Inferior parietal cortex (tissue), 1 donor: ENCODE data around the gene BRMS1.
"Not testable (repeated sequence)": the region's sequence is repeated elsewhere in the genome, so short reads cannot be mapped to it uniquely, and the experiment has no call there.

Experiments
- DNase-seq: peaks from one replicate; pipeline ENCODE4 v3.0.0-alpha.2; 2016; ENCODE audit errors: extremely low spot score

Gene BRMS1

GRCh38 chr11:66363187-66363601 is 18.3 kb upstream of the BRMS1 start:
- DNase-seq = no peak

- no peak for DNase-seq
These were observed 17.7 kb upstream of the BRMS1 start for GRCh38 chr11:66362481-66363147.

DNA sequence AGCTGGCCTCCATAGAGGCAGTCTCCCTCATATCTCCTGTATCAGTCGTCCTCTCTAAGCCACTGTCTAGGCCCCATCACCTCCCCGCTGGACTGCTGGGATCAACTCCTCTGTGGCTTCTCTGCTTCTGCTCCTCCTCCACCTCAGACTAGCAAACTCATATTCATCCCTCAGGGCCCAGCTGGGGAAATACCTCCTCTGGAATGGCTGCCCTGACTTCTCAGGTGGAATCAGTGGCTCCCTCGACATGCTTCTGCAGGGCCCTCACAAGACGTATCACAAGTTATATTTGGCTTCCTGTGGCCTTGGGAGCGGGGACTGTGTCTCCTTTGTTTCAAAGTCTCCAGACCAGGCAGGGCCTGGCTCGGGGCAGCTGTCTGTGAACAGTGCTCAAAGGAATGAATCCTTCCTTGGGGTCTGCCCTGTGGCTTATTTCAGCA is 16.6 kb upstream of the BRMS1 start:
- DNase-seq = no peak

DNA sequence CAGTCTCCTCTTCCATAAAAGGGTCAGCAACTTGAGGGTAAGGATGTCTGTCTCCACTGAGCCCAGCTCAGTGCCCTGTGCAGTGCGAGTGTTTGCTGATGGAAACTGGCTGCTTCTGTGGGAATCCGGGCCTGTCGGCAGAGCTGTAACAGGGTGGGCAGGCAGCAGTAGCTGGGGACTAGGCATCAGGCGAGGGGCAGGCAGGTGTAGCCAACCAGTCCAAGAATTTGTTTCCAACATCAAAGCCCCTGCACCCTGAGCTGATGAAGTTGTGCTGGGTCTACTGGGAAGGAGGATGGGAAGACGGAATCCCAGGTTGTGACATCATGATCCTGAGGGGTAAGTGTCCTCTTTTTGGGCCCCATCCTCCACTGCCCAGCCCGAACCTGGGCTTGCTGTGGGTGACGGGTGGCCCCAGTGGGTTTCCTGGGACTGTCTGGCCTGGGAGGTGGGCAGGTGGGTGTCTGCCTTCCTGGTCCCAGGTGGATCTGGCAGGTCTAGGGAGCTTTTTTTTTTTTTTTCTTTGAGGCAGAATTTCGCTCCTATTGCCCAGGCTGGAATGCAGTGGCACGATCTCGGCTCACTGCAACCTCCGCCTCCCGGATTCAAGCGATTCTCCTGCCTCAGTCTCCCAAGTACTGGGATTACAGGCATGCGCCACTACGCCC is 15.6 kb upstream of the BRMS1 start:
- DNase-seq = no peak

DNA sequence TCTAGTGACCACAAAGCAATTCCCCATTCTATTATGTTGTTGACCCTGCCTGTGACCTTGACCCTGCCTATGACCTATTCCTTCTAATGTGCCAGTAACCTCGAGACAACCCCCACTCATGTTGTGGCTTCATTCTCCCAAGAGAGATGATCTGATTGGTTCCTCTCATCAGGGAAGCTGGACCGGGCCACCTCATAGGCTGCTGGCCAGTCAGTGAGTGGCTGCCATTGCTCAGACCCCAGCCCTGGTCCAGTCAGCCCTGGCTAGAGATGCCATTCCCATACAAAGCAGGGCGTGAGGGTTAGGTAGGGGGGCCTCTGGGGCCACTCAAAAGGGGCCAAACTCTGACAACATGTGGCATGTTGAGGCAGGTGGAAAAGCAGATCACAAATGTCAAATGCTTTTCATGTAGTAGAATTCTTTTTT is 14.8 kb upstream of the BRMS1 start:
- DNase-seq = no peak

- not testable (repeated sequence) for DNase-seq
These were observed 5.8 kb upstream of the BRMS1 start for GRCh38 chr11:66350560-66351235.

DNA sequence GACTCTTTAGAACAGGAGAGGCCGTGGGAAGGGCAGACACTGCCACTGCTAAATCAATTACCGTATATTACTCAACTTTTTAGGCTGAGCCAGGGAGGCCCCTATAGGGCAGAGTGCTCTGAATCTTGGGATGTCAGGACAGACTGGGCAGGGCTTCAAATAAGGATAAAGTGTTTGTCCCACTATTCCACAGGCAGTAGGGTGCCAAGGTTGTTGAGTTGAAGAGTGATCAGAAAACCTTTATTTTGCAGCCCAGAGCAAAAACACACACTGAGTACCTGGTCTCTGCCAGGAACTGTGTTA is 4.1 kb upstream of the BRMS1 start:
- no peak for DNase-seq

DNA sequence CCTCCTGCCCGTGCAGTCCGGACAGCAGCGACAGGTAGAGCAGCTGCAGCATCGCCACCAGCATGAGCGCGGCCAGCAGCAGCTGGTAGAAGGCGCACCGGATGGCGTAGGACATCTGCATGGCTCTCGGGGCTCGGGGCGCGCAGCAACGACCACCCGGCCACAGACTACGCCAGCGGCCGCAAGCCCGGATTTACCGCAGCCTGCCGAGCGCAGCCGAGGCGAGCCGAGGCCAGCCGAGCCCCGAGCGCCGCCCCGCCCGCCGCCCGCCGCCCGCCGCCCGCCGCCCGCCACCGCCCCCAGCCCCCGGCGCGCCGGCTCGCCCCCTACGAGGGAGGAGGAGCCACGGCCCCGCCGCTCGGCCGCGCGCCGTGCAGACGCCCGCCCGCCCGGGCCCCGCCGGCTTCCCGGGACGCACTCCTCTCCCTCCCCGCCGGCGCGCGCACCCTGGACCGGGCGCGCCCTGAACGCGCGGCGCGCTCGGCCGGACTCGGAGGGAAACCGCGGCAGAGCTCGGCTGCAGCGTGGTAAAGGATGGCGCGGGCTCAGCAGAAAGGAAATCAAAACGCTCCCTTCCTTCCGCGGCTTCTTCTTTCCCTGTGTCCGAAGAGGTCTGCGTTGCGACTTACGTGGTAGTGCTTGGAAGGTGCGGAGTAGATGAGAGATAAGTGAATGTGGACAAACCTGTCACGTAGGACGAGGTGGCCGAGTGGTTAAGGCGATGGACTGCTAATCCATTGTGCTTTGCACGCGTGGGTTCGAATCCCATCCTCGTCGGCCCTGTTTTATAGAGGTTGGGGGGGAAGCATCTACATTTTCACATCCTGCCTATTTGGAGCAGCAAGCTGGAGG is 2.7 kb upstream of the BRMS1 start, which contains the start of gene B4GAT1:
TSS of gene B4GAT1 (minus strand) at position 205 of the 852 bp plus-strand sequence. CDS start at position 121, 84 bp downstream.
- DNase-seq = peak; percentile 94

- DNase-seq = no peak
These were observed 1.8 kb upstream of the BRMS1 start for GRCh38 chr11:66346476-66347424.

DNA sequence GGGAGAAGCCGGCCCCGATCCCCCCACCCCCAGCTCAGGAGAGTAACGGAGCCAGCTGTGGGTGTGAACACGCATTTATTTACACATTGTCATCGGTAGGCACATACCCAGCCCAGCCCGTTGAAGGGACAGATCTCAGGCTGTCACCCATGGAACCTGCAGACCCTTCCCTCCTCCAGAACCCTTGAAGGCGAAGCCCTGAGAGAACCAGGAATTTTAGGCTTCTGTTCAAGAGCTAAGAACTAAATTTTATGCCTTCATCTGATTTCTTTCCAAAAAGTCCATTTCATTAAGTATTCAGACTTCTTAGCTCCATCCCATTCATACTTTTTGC is 379 bp upstream of the BRMS1 start:
- no peak for DNase-seq

DNA sequence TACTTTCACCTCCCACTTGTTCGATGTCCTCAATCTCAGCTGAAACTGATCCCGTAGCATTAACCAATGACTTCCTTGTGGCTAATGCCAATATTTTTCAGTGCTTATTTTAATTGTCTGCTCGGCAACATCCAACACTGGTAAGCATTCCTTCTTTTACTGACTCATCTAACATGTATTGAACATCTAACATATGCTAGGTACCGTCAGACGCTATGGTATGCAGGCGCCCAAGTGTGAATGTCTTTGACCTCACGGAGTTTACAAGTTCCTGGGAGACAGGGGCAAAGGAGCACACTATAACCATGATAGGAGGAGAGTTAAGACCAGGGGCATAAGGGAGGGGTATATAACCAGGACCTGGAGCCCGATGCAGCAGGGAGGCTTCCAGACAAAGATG is 1.7 kb downstream of the BRMS1 start:
- no peak for DNase-seq

DNA sequence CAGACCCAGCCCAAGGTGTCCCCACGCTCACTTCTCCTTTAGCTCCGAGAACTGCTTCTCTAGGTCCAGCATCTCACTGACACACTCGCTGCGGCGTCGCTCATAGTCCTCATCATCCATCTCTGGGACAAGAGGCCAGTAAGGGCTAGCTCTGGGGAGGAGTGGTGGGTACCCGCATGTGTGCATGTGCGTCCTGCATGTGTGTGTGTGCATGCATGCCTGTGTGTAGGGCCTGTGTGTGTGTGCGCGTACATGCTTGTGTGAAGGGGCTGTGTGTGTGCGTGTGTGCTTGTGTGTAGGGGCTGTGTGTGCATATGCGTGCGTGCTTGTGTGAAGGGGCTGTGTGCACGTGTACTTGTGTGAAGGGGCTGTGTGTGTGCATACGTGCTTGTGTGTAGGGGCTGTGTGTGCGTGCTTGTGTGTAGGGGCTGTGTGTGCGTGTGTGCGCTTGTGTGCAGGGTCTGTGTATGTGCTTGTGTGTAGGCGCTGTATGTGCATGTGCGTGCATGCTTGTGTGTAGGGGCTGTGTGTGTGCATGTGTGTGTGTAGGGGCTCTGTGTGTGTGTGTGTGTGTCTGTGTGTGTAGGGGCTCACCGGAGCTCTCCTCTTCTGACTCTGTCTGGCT is 3.3 kb downstream of the BRMS1 start:
- no peak for DNase-seq

DNA sequence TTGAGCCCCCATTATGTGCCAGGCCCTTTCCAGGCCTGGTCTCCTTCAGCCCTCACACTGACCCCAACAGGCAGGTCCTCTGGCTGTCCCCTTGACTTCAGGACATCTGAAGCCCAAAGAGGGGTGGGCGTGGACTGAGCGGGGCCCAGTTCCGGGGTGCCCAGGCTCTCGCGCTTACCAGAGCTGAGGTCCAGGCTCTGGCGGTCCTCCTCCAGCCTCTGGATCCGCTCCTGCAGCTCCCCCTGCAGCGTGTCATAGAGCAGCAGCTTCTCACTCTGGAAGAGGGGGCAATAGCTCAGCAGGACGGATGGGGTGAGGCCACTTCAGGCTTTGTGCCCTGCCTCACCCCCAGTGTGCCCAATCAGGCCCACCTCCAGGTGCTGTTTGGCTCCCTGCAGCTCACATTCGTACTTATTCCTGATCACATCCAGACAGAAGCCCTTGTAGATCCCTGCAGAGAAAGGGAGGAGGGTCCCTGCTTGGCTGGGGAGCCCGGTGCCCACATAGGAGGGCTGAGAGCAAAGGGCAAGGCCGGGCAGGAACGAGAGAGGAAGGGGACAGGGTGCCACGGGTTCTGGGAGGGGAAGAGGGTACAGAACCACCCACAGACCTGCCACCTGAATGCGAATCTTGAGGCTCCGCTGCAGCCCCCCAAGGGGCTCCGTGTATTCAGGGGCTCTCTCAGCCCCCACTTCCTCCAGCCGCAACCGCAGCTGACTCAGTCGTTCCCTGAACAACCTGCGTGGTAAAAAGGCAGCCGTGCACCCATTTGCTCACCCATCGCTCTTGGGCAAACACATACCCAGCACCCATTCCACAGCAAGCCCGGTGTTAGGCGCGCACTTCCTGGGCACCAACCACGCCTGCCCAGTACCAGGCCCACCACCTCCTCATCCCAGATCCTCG is 4.1 kb downstream of the BRMS1 start:
- DNase-seq = no peak

DNA sequence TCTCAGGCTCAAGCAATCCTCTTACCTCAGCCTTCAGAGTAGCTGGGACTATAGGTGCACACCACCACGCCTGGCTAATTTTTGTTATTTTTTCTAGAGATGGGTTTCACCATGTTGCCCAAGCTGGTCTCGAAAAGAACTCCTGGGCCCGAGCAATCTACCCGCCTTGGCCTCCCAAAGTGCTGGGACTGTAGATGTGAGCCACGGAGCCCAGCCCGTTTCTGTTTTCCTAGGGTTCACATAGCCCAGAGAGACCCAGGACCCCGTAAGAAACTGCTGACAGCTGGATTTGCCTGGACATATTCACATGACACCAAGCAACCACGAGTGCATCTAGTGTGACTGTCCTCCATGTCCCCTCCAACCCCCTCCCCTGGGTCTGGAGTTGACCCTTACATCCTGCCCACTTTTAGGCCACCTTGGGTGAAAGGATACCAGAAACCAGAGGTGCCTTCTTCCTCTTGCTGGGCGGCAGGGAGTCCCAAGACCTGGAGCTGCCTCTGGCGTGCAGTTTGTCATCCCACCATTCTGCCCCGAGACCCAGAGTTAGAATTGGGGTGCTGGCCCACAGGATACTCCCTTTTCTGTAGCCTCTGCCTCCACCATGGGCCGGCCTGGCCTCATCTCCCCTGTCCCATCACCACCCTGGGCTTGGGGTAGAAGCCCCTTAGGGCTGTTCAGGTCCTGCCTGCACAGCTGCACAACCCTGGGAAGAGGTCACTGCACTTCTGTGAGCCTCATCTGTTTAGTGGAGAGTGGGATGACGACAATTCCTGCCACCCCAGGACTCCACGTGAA is 5.0 kb downstream of the BRMS1 start:
- no peak for DNase-seq

DNA sequence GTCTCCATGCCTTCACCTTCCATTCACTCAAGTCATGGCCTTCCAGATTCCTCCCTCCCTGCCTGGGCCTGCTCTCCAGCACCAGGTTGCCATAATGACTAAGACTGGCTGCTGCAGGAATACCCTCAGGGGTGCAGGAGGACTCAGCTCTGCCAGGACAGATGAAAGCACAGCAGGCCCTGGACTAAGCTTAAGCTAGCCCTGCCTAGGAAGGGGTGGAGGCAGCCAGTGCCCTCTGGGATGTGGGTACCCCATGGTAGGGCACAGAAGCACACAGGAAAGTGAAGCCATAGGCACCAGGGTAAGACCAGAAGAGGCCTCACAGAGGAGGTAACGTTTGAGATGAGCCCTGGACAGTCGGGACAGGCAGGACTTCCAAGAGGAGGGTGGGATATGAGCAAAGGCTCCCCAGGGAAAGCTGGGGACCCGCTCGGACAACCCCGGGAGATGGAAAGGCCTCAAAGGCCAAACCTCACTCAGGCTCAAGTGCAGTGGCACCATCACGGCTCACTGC is 5.7 kb downstream of the BRMS1 start:
- no peak for DNase-seq

DNA sequence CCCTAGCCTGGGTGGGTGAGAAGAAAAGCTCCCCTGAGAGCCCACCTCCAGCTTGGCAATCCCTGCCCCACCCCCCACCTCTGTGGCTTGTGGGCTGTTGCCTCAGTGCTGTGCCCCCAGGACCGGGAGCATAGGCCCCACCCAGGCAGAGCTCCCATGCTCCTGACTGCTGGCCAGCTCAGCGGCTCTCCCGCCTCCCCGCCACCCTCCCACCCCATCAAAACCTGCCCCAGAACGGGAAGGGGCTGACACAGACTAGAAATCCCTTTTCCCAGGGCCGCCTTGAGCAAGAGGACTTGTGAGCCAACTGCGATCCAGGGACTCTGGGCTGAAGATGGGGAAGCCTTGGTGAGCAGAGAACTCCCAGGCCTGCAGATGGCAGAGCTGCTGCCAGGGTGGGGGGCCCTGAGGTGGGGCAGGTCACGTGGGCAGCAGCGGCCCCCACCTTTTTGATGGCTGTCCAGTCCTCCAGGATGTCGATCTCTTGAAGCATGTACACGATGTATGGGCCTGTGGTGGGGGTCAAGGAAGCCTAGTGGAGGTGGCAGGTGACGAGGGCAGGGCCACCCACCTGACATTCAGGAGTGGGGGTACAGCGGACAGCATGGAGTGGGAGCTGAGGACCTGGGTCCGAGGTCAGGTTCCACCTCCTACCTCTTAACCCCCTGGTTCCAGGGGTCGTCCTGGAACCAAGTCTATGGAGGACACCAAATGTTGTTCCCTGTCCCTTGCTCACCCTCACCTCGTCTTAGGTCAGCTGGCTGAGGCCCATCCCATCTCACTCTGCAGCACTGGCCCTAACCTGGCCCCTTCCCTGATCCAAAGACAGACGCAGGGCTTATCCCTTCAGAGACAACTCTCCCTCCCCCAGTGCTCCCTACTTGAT is 6.4 kb downstream of the BRMS1 start:
- no peak for DNase-seq

DNA sequence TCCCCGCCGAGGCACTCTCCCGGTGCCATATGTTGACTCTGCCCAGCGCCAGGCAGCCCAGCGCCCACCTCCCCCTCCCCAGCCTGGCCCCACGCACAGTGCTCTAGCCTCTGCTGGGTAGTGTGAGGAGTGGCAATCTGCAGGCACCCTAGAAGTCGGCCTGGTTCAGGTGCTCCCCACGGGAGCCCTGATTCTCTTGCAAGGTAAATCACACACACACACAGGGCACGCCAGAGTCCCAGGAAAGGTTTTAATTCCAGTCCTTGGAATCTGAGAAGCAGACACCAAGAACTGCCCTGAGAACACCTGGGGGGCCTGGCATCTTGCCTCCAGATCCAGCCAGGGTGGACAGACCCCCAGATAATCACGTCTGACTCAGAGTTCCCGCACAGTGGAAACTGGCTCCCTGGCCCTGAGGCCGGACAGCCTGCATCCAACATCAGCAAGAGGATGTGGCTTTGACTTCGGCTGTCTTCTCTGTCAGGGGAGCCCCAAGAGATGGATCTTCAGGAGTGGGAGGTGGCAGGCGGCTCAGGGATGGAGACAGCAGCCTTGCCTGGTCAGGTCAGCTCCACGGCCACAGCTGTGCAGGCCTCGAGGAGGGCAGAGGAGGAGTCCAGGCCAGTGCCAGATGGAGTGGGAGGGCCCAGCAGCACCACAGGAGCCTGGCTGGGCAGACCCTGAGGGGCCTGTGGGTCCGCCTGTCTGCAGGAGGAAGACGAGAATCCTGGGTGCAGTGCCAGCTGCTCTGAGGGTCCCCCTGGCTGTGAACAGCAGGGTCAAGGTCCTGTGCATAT is 7.6 kb downstream of the BRMS1 start:
- DNase-seq = no peak
